Panc1 (cell line): ENCODE results near the gene TXK. TPM values are rescaled to one million over a fixed set of nuclear protein-coding genes. Genes with fewer than 3 reads are reported as not detected.

Source experiments
- ATAC-seq: fragments of 200-7000 bp; cut with Tn5 transposase; 2 replicates; pipeline ENCODE4 v1.9.1; 2020; ENCODE audit warnings: mild to moderate bottlenecking, moderate library complexity
- BruUV-seq: library from RNA; stranded (reverse); fragments of 400-500 nt; replicated peaks from 2 replicates; lab custom pipeline; 2021; lab: Mats Ljungman, UMichigan
- CTCF ChIA-PET: fragments of 300-600 bp; sonication (Branson Sonifier 250); formaldehyde crosslinking; loops from one replicate; lab custom pipeline; 2022; ENCODE audit warnings: antibody characterized with exemption; lab: Charles Lee
- POLR2A ChIA-PET: fragments of 300-600 bp; sonication (Branson Sonifier 250); formaldehyde crosslinking; loops from one replicate; lab custom pipeline; 2022; ENCODE audit warnings: antibody characterized with exemption; lab: Charles Lee
- DNase-seq: peaks from one replicate; pipeline ENCODE4 v3.0.0-alpha.2; 2010; ENCODE audit warnings: low read depth, low spot score
- H3K27ac ChIP-seq: 2 replicates; pipeline ENCODE4 v1.5.1; 2011; ENCODE audit warnings: mild to moderate bottlenecking, low read length, inconsistent platforms
- H3K27me3 ChIP-seq: fragments of 200-500 bp; sonication (Bioruptor generic); 2 replicates; pipeline ENCODE4 v1.6.0; 2014; ENCODE audit warnings: low read length, inconsistent platforms; ENCODE audit not compliant: control insufficient read depth, insufficient read depth
- H3K36me3 ChIP-seq: fragments of 200-500 bp; sonication (Bioruptor generic); 2 replicates; pipeline ENCODE4 v1.5.1; 2014; ENCODE audit warnings: inconsistent platforms, mild to moderate bottlenecking, low read length, moderate library complexity; ENCODE audit not compliant: control insufficient read depth, insufficient read depth
- H3K4me1 ChIP-seq: 2 replicates; pipeline ENCODE4 v1.5.1; 2011; ENCODE audit warnings: inconsistent platforms, mild to moderate bottlenecking, low read length, moderate library complexity; ENCODE audit not compliant: control insufficient read depth, insufficient read depth
- H3K4me3 ChIP-seq, 2 experiments: 2 replicates each; pipeline ENCODE4 v1.5.1; 2011 to 2012; ENCODE audit warnings: low read depth in 2 of 2, low read length in 2 of 2, mild to moderate bottlenecking in 2 of 2, inconsistent platforms in 1 of 2, moderate library complexity in 1 of 2
- H3K9me3 ChIP-seq: fragments of 200-500 bp; sonication (Bioruptor generic); 2 replicates; pipeline ENCODE4 v1.5.1; 2014; ENCODE audit warnings: low read depth, mild to moderate bottlenecking, inconsistent platforms, low read length, moderate library complexity; ENCODE audit not compliant: control insufficient read depth, insufficient read depth
- POLR2AphosphoS5 ChIP-seq: IDR thresholded peaks from 2 replicates; pipeline ENCODE4 v1.6.1; 2012; ENCODE audit warnings: mild to moderate bottlenecking, low read depth, low read length, moderate library complexity
- REST ChIP-seq, 2 experiments: IDR thresholded peaks; 2 replicates each; pipeline ENCODE4 v1.6.1; 2011 to 2012; ENCODE audit warnings: low read depth in 2 of 2, control low read depth in 1 of 2, low read length in 1 of 2, mild to moderate bottlenecking in 1 of 2, moderate library complexity in 1 of 2; ENCODE audit not compliant: insufficient read depth in 1 of 2
- SIN3A ChIP-seq: IDR thresholded peaks from 2 replicates; pipeline ENCODE4 v1.6.1; 2012; ENCODE audit warnings: low read depth, mild to moderate bottlenecking, low read length, moderate library complexity, borderline replicate concordance; ENCODE audit not compliant: insufficient read depth
- TCF7L2 ChIP-seq: IDR thresholded peaks from 2 replicates; pipeline ENCODE4 v1.6.1; 2011; ENCODE audit warnings: mild to moderate bottlenecking, low read depth, low read length, inconsistent platforms
- in situ Hi-C: cut with HindIII; loops from 2 replicates; pipeline ENCODE4 v1.10.0; 2016; ENCODE audit warnings: low sequenced_read_pairs, low pct_unique_long_range_greater_than_20kb
- intact Hi-C: fragments of 100-400 bp; cut with micrococcal nuclease; formaldehyde crosslinking; loops from one replicate; pipeline ENCODE4 v1.10.0; 2022; ENCODE audit not compliant: unreplicated experiment
- total RNA-seq: library from RNA; stranded (reverse); gene quantifications from one replicate; pipeline ENCODE4 v1.2.1, GENCODE V29; 2021; ENCODE audit not compliant: unreplicated experiment
- TF ChIP-seq, protein P1 (sequence below): fragments of 450-650 bp; IDR thresholded peaks from 2 replicates; pipeline ENCODE4 v1.5.1; 2017; ENCODE audit warnings: mild to moderate bottlenecking

The TXK gene
- total RNA-seq, 1 experiment from 2014 or later, result 0.26 TPM

DNA sequence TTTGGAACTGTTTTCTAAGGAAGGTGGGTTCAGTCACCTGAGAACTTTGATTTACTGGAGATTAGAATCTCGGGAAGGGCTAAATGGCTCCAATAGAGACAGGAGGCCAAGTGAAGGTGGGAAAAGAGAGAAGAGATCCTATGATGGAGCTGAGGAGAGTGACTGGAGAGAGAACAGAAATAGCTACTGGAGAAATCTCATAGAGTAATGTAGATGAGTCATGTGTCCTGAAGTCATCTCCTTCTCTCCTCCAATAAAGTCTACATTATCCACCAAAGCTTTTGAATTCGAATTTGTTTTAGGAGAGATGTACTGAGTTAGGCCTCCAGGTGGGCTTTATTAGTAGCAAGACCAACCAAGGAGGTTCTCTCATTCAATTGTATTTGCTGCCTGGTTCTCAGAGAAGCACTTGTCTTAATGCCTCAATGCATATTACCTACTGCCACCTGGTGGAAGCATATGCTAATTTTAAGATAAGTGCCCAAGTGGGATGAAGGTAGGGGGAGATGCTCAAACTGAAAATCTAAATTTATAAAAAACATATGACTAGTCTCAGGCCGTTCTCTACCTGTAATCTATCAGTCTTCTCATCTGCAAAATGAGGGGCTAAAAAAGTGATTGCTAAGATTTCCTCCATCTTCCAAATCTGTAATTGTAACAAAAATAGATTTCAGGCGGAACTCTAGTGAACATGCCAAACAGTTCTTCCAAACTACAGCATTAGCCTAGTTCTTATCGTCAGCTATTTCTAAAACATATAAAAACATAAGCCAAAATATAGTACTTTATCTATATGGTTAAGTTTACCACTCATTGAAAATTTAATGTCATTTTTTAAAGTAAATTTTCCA, 24.4 kb downstream of the TXK start:
- Histone ChIP-seq H3K4me1 (no peaks in the 10 kb centered on the region), H3K27ac (no peak overlapping the region), H3K36me3 (no peaks in the 10 kb centered on the region), H3K9me3 (no peaks in the 10 kb centered on the region), H3K27me3 (no peaks in the 10 kb centered on the region), H3K4me3 (no peak overlapping the region)
- intact Hi-C loops (no loop called here), in situ Hi-C loops (no loop called here)
- TF ChIP-seq, protein P1, sequence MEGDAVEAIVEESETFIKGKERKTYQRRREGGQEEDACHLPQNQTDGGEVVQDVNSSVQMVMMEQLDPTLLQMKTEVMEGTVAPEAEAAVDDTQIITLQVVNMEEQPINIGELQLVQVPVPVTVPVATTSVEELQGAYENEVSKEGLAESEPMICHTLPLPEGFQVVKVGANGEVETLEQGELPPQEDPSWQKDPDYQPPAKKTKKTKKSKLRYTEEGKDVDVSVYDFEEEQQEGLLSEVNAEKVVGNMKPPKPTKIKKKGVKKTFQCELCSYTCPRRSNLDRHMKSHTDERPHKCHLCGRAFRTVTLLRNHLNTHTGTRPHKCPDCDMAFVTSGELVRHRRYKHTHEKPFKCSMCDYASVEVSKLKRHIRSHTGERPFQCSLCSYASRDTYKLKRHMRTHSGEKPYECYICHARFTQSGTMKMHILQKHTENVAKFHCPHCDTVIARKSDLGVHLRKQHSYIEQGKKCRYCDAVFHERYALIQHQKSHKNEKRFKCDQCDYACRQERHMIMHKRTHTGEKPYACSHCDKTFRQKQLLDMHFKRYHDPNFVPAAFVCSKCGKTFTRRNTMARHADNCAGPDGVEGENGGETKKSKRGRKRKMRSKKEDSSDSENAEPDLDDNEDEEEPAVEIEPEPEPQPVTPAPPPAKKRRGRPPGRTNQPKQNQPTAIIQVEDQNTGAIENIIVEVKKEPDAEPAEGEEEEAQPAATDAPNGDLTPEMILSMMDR, result peak; percentile 65
- TF ChIP-seq TCF7L2, result no peak
- peak; percentile 89 for ATAC-seq
- CTCF ChIA-PET, result interaction anchor here (0.6 kb wide), 2 partner anchors 182 to 194 kb away, joined by 3 read pairs; no protein-coding TSS in a partner anchor
- peak; percentile 35 for DNase-seq
- POLR2A ChIA-PET, result no interaction called here
- BruUV-seq, result no TSS peak

DNA sequence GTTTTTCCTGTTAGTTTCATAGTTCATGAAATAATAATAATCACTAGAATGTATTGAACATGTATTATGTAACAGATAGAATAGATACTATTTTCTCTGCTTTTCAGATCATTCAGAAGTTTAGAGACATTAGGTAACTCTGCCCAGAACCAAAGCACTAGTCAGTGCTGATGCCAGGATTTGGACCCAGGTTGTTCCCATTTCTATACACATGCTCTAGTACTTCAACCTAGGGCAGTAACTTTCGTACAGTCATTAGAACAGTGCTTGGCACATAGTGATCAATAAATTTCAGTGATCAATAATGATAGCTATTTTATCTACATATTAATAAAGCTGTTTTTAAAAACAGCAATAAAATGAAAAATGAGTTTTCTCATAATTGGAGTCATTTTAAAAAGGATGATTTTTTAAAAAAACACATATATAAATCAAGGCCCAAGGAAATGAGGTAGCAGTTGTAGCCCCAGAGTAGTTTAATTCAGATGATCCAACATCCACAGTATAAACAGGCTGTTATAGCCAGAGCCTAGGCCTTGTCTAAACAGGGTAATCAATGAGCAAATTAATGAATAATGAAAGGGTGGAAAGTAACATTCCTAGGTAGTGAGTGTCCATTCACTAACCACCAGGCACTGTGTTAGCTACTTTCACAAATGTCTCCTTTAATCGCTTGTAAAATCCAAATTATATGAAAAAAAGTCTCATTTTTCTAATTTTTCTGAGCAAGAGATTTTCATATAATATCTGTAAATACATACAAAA, 25.6 kb downstream of the TXK start:
- BruUV-seq, result no TSS peak
- intact Hi-C loops (no loop called here), in situ Hi-C loops (no loop called here)
- no peaks in the 10 kb centered on the region for H3K27me3 ChIP-seq
- no peaks in the 10 kb centered on the region for H3K36me3 ChIP-seq
- no peaks in the 10 kb centered on the region for H3K9me3 ChIP-seq
- TF ChIP-seq SIN3A (no peak), REST (IDR thresholded peaks at IDR 0.05; ENCODE audit: insufficient read depth in 1 of 2, low read depth in 2 of 2, low read length in 1 of 2) (no peak), POLR2AphosphoS5 (no peak), TCF7L2 (no peak)
- TF ChIP-seq, protein P1, result no peak
- ChIA-PET CTCF (interaction anchor here (0.7 kb wide), 2 partner anchors 147 to 381 kb away, joined by 3 to 4 read pairs; no protein-coding TSS in a partner anchor), POLR2A (no interaction called here)
- DNase-seq (no peak), ATAC-seq (no peak)
- no peaks in the 10 kb centered on the region for H3K4me1 ChIP-seq
- H3K27ac ChIP-seq, result no peak overlapping the region
- no peak overlapping the region for H3K4me3 ChIP-seq
